ENCODE data around the gene NOS3. TPM values are rescaled to one million over a fixed set of nuclear protein-coding genes. Genes with fewer than 3 reads are reported as not detected.
A peak's percentile ranks its signal among the peaks of the same experiment; 100 is the strongest.

The NOS3 gene
- total and polyA plus RNA-seq, 9 of the 15 experiments (the other 6 are each of a cell fraction or from before 2014, with no cell fraction given) = 1.1 to 121 (median 23.6) TPM

- TF ChIP-seq E2F5 (CRISPR knock-in tag; IDR thresholded peaks at IDR 0.05) = no peak
- no peak for TF ChIP-seq CAMTA2 (CRISPR knock-in tag; conservative IDR thresholded peaks at IDR 0.05)
- TF ChIP-seq KLF13 (tag; IDR thresholded peaks at IDR 0.05; ENCODE audit: borderline replicate concordance, low read depth) = peak; percentile 31; the same call in 1 of the 2 replicates
- 0 out of 2 replicates have a peak, but pooled peaks have one; percentile 56 for TF ChIP-seq THAP12 (CRISPR knock-in tag; IDR thresholded peaks at IDR 0.05)
- TF ChIP-seq MTA2 (IDR thresholded peaks at IDR 0.05; ENCODE audit: low read depth) = no peak
- no peak for TF ChIP-seq PHTF2 (CRISPR knock-in tag; IDR thresholded peaks at IDR 0.05)
- TF ChIP-seq ZNF764 (CRISPR knock-in tag; IDR thresholded peaks at IDR 0.05; ENCODE audit: low read depth) = no peak
- TF ChIP-seq HNRNPLL (IDR thresholded peaks at IDR 0.05; ENCODE audit: low read depth, low read length, poor library complexity, severe bottlenecking) = no peak
- no peak for TF ChIP-seq JUND (IDR thresholded peaks at IDR 0.05; ENCODE audit: borderline replicate concordance, low read depth, low read length)
- no peak for TF ChIP-seq JUND (tag; IDR thresholded peaks at IDR 0.05; ENCODE audit: borderline replicate concordance, low read depth, low read length)
- TF ChIP-seq ZNF511 (CRISPR knock-in tag; IDR thresholded peaks at IDR 0.05) = 0 out of 2 replicates have a peak, but pooled peaks have one; percentile 15
- no peak for TF ChIP-seq CBX5 (IDR thresholded peaks at IDR 0.05; ENCODE audit: borderline replicate concordance, low read depth)
- TF ChIP-seq HDAC2 (IDR thresholded peaks at IDR 0.05) = no peak
- TF ChIP-seq POLR2G (IDR thresholded peaks at IDR 0.05; ENCODE audit: low read depth, low read length) = peak; percentile 62
- TF ChIP-seq ILF3 (IDR thresholded peaks at IDR 0.05; ENCODE audit: borderline replicate concordance) = no peak
- TF ChIP-seq ZNF354B (CRISPR knock-in tag; IDR thresholded peaks at IDR 0.05) = no peak
- TF ChIP-seq ZFP91 (CRISPR knock-in tag; IDR thresholded peaks at IDR 0.05) = no peak
- TF ChIP-seq IRF1 (CRISPR knock-in tag; IDR thresholded peaks at IDR 0.05; ENCODE audit: borderline replicate concordance) = no peak
- TF ChIP-seq MAFG (tag; conservative IDR thresholded peaks at IDR 0.05) = no peak
- no peak for TF ChIP-seq SP2 (IDR thresholded peaks at IDR 0.05; ENCODE audit: extremely low read depth, low read depth, low read length, poor library complexity, severe bottlenecking)
- no peak for TF ChIP-seq ZNF551 (CRISPR knock-in tag; IDR thresholded peaks at IDR 0.05)
These were observed 17.0 kb upstream of the NOS3 start (continued) for GRCh38 chr7:150973571-150974451.

Data from K562 (cell line).